HG02678 (cell line): Measurements from ENCODE around the gene ANKFY1.
A peak's percentile ranks its signal among the peaks of the same experiment; 100 is the strongest.

Experiments
- ATAC-seq: cut with Tn5 transposase; IDR thresholded peaks from one replicate; pipeline ENCODE4 v1.9.1; 2021; ENCODE audit warnings: mild to moderate bottlenecking, moderate library complexity; ENCODE audit not compliant: unreplicated experiment

ANKFY1 gene, protein sequence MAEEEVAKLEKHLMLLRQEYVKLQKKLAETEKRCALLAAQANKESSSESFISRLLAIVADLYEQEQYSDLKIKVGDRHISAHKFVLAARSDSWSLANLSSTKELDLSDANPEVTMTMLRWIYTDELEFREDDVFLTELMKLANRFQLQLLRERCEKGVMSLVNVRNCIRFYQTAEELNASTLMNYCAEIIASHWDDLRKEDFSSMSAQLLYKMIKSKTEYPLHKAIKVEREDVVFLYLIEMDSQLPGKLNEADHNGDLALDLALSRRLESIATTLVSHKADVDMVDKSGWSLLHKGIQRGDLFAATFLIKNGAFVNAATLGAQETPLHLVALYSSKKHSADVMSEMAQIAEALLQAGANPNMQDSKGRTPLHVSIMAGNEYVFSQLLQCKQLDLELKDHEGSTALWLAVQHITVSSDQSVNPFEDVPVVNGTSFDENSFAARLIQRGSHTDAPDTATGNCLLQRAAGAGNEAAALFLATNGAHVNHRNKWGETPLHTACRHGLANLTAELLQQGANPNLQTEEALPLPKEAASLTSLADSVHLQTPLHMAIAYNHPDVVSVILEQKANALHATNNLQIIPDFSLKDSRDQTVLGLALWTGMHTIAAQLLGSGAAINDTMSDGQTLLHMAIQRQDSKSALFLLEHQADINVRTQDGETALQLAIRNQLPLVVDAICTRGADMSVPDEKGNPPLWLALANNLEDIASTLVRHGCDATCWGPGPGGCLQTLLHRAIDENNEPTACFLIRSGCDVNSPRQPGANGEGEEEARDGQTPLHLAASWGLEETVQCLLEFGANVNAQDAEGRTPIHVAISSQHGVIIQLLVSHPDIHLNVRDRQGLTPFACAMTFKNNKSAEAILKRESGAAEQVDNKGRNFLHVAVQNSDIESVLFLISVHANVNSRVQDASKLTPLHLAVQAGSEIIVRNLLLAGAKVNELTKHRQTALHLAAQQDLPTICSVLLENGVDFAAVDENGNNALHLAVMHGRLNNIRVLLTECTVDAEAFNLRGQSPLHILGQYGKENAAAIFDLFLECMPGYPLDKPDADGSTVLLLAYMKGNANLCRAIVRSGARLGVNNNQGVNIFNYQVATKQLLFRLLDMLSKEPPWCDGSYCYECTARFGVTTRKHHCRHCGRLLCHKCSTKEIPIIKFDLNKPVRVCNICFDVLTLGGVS

GRCh38 chr17:4263282-4264215 is at the start of gene ANKFY1:
Gene ANKFY1, minus strand, starts transcription at chr17:4263979. Its CDS starts 38 bp downstream, at chr17:4263941.
- peak; percentile 93 for ATAC-seq

- no peak for ATAC-seq
Observed at GRCh38 chr17:4310354-4311060, 46.7 kb upstream of the ANKFY1 start.

DNA sequence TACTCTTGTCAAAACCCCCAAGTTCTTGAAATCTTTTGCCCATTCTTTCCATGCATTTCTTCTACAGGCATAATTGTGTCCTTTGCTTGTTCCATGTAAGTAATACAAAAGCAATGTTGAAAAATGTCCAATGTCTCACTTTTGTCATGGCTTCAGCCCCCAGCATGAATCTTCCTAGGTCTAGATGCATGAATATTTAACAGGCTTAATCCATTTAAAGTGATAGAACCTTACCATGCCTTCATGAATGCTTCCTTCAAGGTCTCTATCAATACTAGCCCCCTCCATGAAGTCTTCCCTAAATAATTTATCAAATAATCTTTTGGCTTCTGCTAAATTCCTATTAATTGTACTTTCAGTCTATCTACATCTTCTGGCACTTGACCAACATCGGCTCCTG is 46.1 kb upstream of the ANKFY1 start:
- no peak for ATAC-seq

- no peak for ATAC-seq
Observed at GRCh38 chr17:4307179-4307930, 43.6 kb upstream of the ANKFY1 start.

- ATAC-seq: no peak
Observed at GRCh38 chr17:4305224-4305623, 41.4 kb upstream of the ANKFY1 start.

- no peak for ATAC-seq
Observed at GRCh38 chr17:4304417-4305027, 40.7 kb upstream of the ANKFY1 start.

- ATAC-seq: no peak
Observed at GRCh38 chr17:4301066-4301465, 37.3 kb upstream of the ANKFY1 start.

DNA sequence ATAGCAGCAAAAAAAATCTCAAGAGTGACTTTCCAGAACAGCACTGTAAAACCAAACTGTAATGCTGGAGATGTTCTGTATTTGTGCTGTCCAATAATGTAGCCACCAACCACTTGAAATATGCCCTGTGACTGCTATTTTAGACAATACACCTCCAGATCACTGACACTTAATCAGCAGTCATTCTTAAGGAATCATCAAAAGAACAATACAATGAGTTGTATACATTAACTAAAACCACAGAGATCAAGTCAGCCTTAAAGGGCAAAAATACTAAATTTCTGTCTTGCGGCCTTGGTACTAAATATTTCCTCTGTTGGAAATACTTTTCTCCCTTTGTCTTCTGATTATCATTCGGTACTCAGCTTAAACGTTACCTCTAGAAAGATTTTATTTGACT is 33.6 kb upstream of the ANKFY1 start:
- ATAC-seq: no peak

GRCh38 chr17:4295686-4296085 is 31.9 kb upstream of the ANKFY1 start:
- no peak for ATAC-seq

DNA sequence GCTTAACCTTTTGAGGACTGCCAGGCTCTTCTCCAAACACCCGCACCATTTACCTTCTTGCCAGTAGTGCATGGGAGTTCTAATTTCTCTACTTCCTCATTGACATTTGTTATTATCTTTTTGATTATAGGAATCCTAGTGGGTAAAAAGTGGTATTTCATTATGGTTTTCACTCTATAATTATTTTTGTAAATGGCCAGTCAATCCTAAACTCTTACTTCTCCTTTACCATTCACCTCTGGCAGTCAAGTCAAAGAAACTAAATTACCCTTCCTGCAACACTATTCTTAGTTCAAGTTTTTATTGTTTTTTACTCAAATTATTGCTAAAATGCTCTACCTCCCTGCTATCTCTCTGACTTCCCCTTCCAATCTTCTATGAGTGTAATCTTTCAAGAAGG is 29.8 kb upstream of the ANKFY1 start:
- no peak for ATAC-seq

GRCh38 chr17:4287710-4288109 is 23.9 kb upstream of the ANKFY1 start:
- ATAC-seq: no peak

GRCh38 chr17:4276514-4276913 is 12.7 kb upstream of the ANKFY1 start:
- no peak for ATAC-seq

DNA sequence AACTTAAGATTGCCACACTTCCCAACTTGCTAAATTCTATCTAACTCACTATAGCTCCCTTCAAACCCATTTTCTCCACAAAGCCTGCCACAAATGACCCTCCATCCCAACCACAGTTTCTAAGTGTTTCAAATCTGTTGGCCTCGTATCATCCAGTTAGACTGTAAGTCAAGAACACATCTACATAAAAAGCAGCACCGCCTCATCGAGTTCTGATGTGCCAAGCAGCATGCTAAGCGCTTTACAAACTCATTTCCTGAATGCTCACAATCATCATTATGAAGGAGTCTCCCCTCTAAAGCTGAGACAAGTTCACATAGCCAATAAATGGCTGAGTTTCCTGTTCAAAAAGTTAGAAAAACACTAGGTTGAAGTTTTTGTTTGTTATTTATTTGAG is 9.2 kb upstream of the ANKFY1 start:
- ATAC-seq: no peak

GRCh38 chr17:4272213-4272971 is 8.6 kb upstream of the ANKFY1 start:
- no peak for ATAC-seq

DNA sequence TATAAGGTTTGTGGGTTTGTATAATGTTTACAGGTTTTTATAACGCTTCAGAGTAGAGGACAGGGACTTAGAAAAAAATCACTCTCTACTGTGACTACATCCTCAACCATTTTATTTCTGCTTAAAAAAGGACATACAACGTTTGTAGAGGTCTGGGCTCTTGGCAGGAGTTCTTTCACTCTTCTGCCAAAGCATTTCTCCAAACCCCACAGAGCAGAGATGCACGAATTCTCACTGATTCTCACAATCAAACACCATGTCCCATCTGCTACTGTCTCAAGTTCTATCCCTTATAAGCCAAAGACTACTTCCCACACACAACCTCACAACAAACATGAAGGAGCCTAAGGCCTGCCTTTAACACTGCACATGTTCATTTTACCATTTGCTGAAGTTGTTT is 7.0 kb upstream of the ANKFY1 start:
- ATAC-seq: no peak

- ATAC-seq: no peak
Observed at GRCh38 chr17:4269915-4270314, 6.1 kb upstream of the ANKFY1 start.

DNA sequence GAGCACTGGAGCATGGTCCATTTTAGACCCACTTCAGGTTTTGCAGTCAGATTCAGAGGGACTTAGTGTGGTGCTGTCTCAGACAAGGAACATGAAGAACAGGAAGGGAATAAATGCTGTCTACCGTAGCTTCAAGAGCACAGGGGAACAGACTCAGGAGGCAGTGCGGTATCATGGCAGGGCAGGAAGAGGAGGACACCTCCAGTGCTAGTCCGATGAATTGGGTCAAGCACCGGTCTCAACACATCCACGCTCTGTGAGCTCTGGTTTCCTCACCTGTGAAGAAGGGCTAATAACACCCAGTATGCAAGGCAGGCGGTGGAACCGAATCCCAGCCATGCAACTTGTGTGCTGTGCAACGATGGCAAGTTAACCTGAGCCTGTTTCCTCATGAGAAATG is 3.6 kb upstream of the ANKFY1 start:
- ATAC-seq: no peak

DNA sequence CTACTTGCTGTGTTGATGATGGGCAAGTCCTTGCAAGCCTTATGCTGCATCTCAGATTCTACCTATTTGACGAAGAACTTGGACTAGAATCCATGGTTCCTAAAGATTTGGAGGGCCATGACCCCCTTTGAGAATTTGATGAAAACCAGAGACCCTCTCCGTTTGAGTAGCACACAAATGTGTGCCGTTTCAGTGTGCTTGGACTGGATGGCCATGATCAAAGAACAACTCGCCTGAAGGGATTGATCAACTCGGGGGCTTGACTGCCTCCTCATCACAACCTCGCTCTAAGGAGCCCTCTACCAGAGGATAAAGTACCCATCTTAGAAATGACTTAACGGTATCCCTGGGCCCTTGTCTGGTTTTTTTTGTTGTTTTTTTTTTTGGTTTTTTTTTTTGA is 2.8 kb upstream of the ANKFY1 start:
- ATAC-seq: no peak
